Fibroblast of mammary gland (primary cell): ENCODE results near the gene FKRP.

Source experiments
- DNase-seq: peaks from one replicate; pipeline ENCODE4 v3.0.0-alpha.2; 2010; ENCODE audit warnings: low read depth
- H3K4me3 ChIP-seq: 2 replicates; pipeline ENCODE4 v1.5.1; 2011; ENCODE audit warnings: low read depth, mild to moderate bottlenecking, low read length, moderate library complexity; ENCODE audit not compliant: control insufficient read depth
- TF ChIP-seq, protein P1 (sequence below): conservative IDR thresholded peaks from 2 replicates; pipeline ENCODE4 v1.5.1; 2011; ENCODE audit warnings: low read depth, low read length, inconsistent platforms; ENCODE audit not compliant: control insufficient read depth, insufficient read depth

Gene FKRP

DNA sequence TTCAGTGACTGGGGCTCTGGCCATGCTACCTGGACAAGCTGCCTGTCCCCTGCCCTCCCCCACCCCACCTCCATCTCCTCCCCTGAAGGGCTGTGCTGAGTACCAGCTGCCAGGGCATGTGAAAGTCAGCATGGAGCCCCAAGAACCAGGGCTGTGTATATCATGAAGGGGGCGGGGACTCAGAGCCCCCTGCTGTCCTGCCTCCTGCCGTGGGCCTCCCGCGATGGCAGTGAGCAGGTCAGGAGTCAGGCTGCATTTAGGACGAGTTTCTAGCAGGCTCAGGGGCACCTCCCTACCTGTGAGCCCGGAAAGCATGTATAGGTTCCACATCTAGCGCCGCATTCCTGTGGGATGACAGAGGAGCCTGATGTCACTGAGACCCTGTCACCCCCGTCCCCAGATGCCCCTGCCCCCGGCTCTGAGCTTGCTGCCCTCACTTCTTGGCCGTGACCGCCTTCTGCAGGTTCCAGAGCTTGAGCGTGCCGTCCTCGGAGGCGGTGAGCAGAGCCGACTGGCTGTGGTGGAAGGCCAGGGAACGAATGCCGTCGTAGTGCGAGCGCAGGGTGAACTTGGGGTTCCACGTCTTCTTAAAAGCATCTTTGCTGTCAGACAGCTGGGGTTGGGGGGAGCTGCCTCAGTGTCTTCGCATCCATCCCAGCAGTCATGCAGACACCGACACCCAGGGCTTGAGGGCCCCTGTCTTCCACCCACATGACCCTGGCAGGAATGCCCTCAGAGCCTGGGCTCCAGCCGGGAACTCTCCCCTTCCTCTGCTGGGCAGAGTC is 20.6 kb upstream of the FKRP start:
- TF ChIP-seq, protein P1, sequence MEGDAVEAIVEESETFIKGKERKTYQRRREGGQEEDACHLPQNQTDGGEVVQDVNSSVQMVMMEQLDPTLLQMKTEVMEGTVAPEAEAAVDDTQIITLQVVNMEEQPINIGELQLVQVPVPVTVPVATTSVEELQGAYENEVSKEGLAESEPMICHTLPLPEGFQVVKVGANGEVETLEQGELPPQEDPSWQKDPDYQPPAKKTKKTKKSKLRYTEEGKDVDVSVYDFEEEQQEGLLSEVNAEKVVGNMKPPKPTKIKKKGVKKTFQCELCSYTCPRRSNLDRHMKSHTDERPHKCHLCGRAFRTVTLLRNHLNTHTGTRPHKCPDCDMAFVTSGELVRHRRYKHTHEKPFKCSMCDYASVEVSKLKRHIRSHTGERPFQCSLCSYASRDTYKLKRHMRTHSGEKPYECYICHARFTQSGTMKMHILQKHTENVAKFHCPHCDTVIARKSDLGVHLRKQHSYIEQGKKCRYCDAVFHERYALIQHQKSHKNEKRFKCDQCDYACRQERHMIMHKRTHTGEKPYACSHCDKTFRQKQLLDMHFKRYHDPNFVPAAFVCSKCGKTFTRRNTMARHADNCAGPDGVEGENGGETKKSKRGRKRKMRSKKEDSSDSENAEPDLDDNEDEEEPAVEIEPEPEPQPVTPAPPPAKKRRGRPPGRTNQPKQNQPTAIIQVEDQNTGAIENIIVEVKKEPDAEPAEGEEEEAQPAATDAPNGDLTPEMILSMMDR = no peak
- DNase-seq = no peak
- no peak overlapping the region for H3K4me3 ChIP-seq

DNA sequence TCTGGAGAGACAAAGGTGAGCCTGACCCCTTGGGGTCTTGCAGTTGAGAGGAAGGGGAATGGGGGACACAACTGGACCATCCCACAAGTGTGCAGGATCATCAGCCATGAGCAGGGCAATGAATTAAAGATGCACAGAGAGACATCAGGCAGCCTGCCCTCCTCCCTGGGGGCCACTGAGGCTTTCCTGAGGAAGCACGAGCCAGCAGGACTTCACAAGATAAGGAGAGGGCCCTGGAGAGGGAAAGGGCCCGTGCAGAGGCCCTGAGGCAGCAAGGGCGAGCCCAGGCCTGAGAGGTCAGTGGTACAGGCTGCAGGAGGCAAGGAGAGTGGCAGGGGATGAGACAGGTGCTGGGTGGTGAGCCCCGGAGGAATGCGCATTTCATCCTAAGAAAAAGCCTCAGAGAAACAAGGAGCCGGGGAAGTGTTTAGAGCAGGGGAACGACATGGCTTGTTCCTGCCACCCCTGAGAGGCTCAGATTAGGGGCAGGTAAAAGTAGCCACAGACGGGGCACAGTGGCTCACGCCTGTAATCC is 19.9 kb upstream of the FKRP start:
- TF ChIP-seq, protein P1 = no peak
- no peak for DNase-seq
- H3K4me3 ChIP-seq = no peak overlapping the region

DNA sequence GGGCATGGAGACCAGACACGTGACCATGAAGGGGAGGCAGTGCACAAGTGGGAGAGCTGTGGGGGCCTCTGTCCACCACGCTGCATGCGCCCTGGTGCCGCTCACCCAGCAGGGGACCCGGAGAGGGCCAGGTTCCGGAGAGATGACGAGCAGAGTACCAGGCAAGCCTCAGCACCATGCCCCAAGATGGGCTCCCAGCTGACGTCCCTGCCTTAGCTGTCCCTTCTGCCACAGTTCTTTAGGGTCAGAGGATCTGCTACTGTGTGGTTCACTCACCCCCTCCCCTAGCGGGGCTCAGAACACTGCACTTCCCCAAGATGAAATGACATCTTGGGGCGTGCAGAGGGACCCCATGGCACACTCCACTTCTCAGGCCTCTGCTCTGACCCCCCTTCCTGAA is 19.3 kb upstream of the FKRP start:
- DNase-seq = no peak
- H3K4me3 ChIP-seq = no peak overlapping the region
- TF ChIP-seq, protein P1 = no peak

DNA sequence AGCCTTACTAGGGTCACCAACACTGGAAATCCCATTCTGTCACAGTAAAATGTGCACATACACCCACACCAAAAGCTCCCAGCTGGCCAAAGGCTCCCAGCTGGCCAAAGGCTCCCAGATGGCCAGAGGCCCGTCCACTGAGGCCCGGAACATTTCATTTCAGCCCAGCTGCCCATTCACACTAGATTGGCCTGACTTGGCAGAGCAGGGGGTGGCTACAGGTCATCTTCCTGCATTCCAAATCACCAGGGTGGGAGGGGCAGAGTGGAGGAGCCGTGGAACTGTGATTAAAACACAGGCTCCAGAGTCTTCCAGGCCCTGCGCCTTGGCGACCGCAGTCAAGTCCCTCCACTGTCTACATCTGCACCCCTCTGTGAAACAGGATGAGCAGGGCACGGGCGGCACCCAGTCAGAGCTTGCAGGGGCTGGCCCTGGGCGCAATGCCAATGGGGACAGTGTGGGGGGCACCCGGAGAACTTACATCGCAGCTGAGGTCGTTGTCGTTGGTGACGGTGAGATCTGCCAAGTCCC is 18.8 kb upstream of the FKRP start:
- no peak for DNase-seq
- TF ChIP-seq, protein P1 = no peak
- no peak overlapping the region for H3K4me3 ChIP-seq

DNA sequence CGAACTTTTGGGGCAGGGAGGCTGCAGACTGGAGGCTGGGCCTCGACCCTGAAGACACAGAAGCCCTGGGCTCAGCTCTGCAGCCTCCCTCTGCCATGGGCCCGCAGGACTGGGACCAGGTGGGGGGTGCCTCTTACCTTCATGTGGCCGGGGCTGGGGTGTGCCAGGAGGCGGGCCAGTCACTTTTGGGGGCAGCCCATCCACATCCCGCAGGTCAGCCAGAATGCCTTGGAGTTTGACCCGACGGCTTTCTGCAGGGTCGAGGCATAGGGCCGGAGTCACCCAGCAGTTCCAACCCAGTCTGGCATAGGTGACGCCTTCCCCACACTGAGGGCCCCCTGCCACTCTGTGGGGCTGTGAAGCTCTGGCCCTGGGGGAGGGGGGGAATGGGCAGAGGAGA is 18.1 kb upstream of the FKRP start:
- no peak overlapping the region for H3K4me3 ChIP-seq
- no peak for DNase-seq
- TF ChIP-seq, protein P1 = no peak

DNA sequence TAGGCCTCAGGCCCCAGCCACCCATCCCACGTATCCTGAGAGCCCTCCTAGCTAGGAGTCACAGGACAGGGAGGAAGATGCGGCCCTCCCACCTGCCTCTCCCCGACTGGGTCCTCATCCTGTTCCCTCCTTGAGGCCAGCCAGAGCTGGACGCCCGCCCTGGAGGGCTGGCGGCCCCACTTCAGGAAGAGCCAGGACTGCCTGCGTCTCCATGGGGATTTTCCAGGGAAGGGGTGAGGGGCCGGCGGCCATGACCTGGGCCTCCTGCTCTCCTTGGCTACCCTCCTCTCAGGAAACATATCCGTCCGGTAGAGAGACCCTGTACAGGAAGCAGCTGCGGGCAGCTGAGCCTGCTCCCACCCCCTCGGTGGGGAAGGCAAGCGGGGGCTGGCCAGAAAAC is 17.6 kb upstream of the FKRP start:
- no peak for DNase-seq
- no peak overlapping the region for H3K4me3 ChIP-seq
- TF ChIP-seq, protein P1 = no peak
